ENCODE measurements around the gene CDPF1. TPM values are rescaled to one million over a fixed set of nuclear protein-coding genes. Genes with fewer than 3 reads are reported as not detected.

The CDPF1 gene
- total and polyA plus RNA-seq, 2 of the 4 experiments (the other 2 are of a cell fraction), result 11.5 to 14.5 TPM

- no TSS peak for BruUV-seq (replicated peaks)
- Histone ChIP-seq H3K4me2 (ENCODE audit: low read depth, low read length) (no peak overlapping the region), H4K8ac (ENCODE audit: low read depth in 2 of 2, low read length in 2 of 2) (no peak overlapping the region), H4K20me1 (ENCODE audit: insufficient read depth, low read length) (no peaks in the 10 kb centered on the region; the same call in 1 of the 2 replicates), H3K79me1 (ENCODE audit: low read depth in 1 of 2, low read length in 2 of 2) (0 out of 4 replicates have a peak, but pooled peaks cover 0 to 4% of the 10 kb centered on the region in 2 experiments), H3K27ac (ENCODE audit: insufficient read depth, low read length) (no peak overlapping the region), H3K27me3 (ENCODE audit: control insufficient read depth, insufficient read depth, low read length) (no peaks in the 10 kb centered on the region), H2BK120ac (ENCODE audit: low read depth, low read length) (no peak overlapping the region), H2BK20ac (ENCODE audit: low read depth, low read length) (no peak overlapping the region), H3K9me3 (ENCODE audit: control insufficient read depth, insufficient read depth, low read length) (no peaks in the 10 kb centered on the region), H2BK5ac (ENCODE audit: low read depth, low read length, poor library complexity, severe bottlenecking) (no peak overlapping the region), H3K18ac (ENCODE audit: low read depth, low read length) (no peak overlapping the region), H2AK9ac (replicated peaks; ENCODE audit: low read depth, low read length, poor library complexity) (no peak overlapping the region), H2AFZ (replicated peaks; ENCODE audit: low read length, poor library complexity) (no peak overlapping the region), H2BK15ac (ENCODE audit: low read depth, low read length) (no peak overlapping the region), H3K4me3 (ENCODE audit: insufficient read depth, low read depth, low read length) (no peak overlapping the region), H3K14ac (replicated peaks; ENCODE audit: low read depth, low read length) (no peak overlapping the region), H3K9ac (ENCODE audit: low read depth, low read length) (no peak overlapping the region), H3K4ac (ENCODE audit: low read depth, low read length) (no peak overlapping the region), H3K23ac (ENCODE audit: low read depth, low read length) (no peak overlapping the region), H3K9me1 (ENCODE audit: insufficient read depth, low read length) (peaks cover 2% of the 10 kb centered on the region; the same call in 1 of the 2 replicates), H3K4me1 (ENCODE audit: control insufficient read depth, insufficient read depth, low read length) (peaks cover 4% of the 10 kb centered on the region), H2AK5ac (ENCODE audit: low read depth, low read length) (no peak overlapping the region), H3K56ac (ENCODE audit: extremely low read depth, insufficient read depth, low read length) (no peak overlapping the region), H4K5ac (ENCODE audit: low read depth, low read length) (no peak overlapping the region), H3K36me3 (ENCODE audit: control insufficient read depth, insufficient read depth, low read length) (peaks cover 21% of the 10 kb centered on the region), H4K91ac (ENCODE audit: insufficient read depth, low read depth, low read length) (no peak overlapping the region)
- in situ Hi-C loops (cut with MboI; ENCODE audit: low sequenced_read_pairs) (no loop called here), intact Hi-C loops (cut with micrococcal nuclease) (no loop called here), dilution Hi-C loops (cut with HindIII; ENCODE audit: low sequenced_read_pairs, unreplicated experiment) (no loop called here)
- TF ChIP-seq MAZ (IDR thresholded peaks at IDR 0.05; ENCODE audit: borderline replicate concordance, low read depth, low read length), result no peak
- no peak for TF ChIP-seq RAD21 (IDR thresholded peaks at IDR 0.05; ENCODE audit: low read length)
- TF ChIP-seq, protein P1, sequence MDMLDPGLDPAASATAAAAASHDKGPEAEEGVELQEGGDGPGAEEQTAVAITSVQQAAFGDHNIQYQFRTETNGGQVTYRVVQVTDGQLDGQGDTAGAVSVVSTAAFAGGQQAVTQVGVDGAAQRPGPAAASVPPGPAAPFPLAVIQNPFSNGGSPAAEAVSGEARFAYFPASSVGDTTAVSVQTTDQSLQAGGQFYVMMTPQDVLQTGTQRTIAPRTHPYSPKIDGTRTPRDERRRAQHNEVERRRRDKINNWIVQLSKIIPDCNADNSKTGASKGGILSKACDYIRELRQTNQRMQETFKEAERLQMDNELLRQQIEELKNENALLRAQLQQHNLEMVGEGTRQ (IDR thresholded peaks at IDR 0.05; ENCODE audit: low read depth, low read length), result no peak
- no peak for TF ChIP-seq NFE2L2 (IDR thresholded peaks at IDR 0.05; ENCODE audit: low read depth, low read length)
- TF ChIP-seq BHLHE40 (IDR thresholded peaks at IDR 0.05; ENCODE audit: low read depth, low read length), result no peak
- TF ChIP-seq CHD1 (IDR thresholded peaks at IDR 0.05; ENCODE audit: low read depth, low read length), result no peak
- no peak for TF ChIP-seq SMC3 (IDR thresholded peaks at IDR 0.05; ENCODE audit: low read depth, low read length)
- ATAC-seq (ENCODE audit: low read depth), result no peak
- CTCF ChIA-PET, result no interaction called here
- POLR2A ChIA-PET (ENCODE audit: unreplicated experiment), result interaction anchor here (0.6 kb wide), 1 partner anchor 17 kb away, joined by 3 read pairs; no protein-coding TSS in a partner anchor
- 89% methylated on average over 12 of the region's 16 CpGs; no CpG with 5 or more reads in 1 of the 2 experiments for WGBS, 2 experiments (ENCODE audit: extremely low coverage in 2 of 2, insufficient read length in 1 of 2)
- DNase-seq, result no peak
Observed at GRCh38 chr22:46238541-46238940, 11.6 kb downstream of the CDPF1 start.
